Endothelial cell of umbilical vein (primary cell): ENCODE data around the gene SELENOV. TPM values are rescaled to one million over a fixed set of nuclear protein-coding genes. Genes with fewer than 3 reads are reported as not detected.

Source experiments
- BruUV-seq: library from RNA; stranded (reverse); fragments of 400-500 nt; replicated peaks from 2 replicates; lab custom pipeline; 2021; lab: Mats Ljungman, UMichigan
- CTCF ChIA-PET: fragments of 300-600, 350-600 bp; sonication (Branson Sonifier 250); formaldehyde crosslinking; loops from one replicate; lab custom pipeline; 2021; ENCODE audit warnings: antibody characterized with exemption, inconsistent platforms; lab: Charles Lee
- POLR2A ChIA-PET: fragments of 300-600, 350-600 bp; sonication (Branson Sonifier 250); formaldehyde crosslinking; loops from one replicate; lab custom pipeline; 2021; ENCODE audit warnings: antibody characterized with exemption, inconsistent platforms; lab: Charles Lee
- DNase-seq: peaks from one replicate; pipeline ENCODE4 v3.0.0-alpha.2; 2011; ENCODE audit warnings: low read depth, low spot score
- FAIRE-seq: peaks from 2 replicates; lab custom pipeline; 2011; peaks lifted over from hg19 to GRCh38; lab: Jason Lieb, UNC
- H2AFZ ChIP-seq: 2 replicates; pipeline ENCODE4 v1.6.0; 2012; ENCODE audit warnings: low read depth, low read length, control low read depth, inconsistent platforms
- H3K27ac ChIP-seq: 2 replicates; pipeline ENCODE4 v1.5.1; 2011; ENCODE audit warnings: low read depth, mild to moderate bottlenecking, control low read depth, low read length, moderate library complexity; ENCODE audit not compliant: insufficient read depth
- H3K27me3 ChIP-seq, 2 experiments: 2 replicates each; pipeline versions ENCODE4 v1.6.0 to v1.6.1; 2011; ENCODE audit warnings: low read length in 2 of 2, mixed read lengths in 1 of 2; ENCODE audit not compliant: control insufficient read depth in 2 of 2, insufficient read depth in 2 of 2
- H3K36me3 ChIP-seq, 2 experiments: 2 replicates in 1 of 2; 3 replicates in 1 of 2; pipeline ENCODE4 v1.5.1; 2011; ENCODE audit warnings: low read length in 2 of 2, mild to moderate bottlenecking in 1 of 2, moderate library complexity in 1 of 2; ENCODE audit not compliant: control insufficient read depth in 2 of 2, insufficient read depth in 2 of 2; ENCODE audit errors: extremely low read depth in 1 of 2
- H3K4me1 ChIP-seq: 3 replicates; pipeline ENCODE4 v1.5.1; 2011; ENCODE audit warnings: mild to moderate bottlenecking, low read length; ENCODE audit not compliant: control insufficient read depth, insufficient read depth; ENCODE audit errors: extremely low read depth
- H3K4me2 ChIP-seq: 2 replicates; pipeline ENCODE4 v1.6.1; 2011; ENCODE audit warnings: low read length, control low read depth, mixed read lengths; ENCODE audit not compliant: insufficient read depth
- H3K4me3 ChIP-seq, 3 experiments: fragments of 200-600 bp in 1 of 3; sonication (generic), shearing (Covaris generic) in 1 of 3; replicated peaks in 1 of 3; 2 replicates each; pipeline ENCODE4 v1.5.1; 2011 to 2016; ENCODE audit warnings: control low read depth in 3 of 3, low read length in 3 of 3, mild to moderate bottlenecking in 2 of 3, inconsistent platforms in 1 of 3, low read depth in 1 of 3, moderate library complexity in 1 of 3; ENCODE audit not compliant: insufficient read depth in 1 of 3
- H3K79me2 ChIP-seq: 2 replicates; pipeline ENCODE4 v1.6.0; 2012; ENCODE audit warnings: low read length, inconsistent platforms; ENCODE audit not compliant: control insufficient read depth, insufficient read depth
- H3K9ac ChIP-seq: replicated peaks from 2 replicates; pipeline ENCODE3; 2011; ENCODE audit warnings: low read length, control low read depth; ENCODE audit not compliant: insufficient read depth; ENCODE audit errors: extremely low read depth
- H3K9me1 ChIP-seq: replicated peaks from 3 replicates; pipeline ENCODE4 v1.6.0; 2011; ENCODE audit warnings: mild to moderate bottlenecking, low read length; ENCODE audit not compliant: control insufficient read depth, insufficient read depth; ENCODE audit errors: extremely low read depth
- H3K9me3 ChIP-seq: replicated peaks from 2 replicates; pipeline ENCODE4 v1.5.1; 2012; ENCODE audit warnings: low read length, inconsistent platforms; ENCODE audit not compliant: control insufficient read depth, insufficient read depth
- H4K20me1 ChIP-seq: replicated peaks from 2 replicates; pipeline ENCODE3; 2011; ENCODE audit warnings: mild to moderate bottlenecking, low read length; ENCODE audit not compliant: control insufficient read depth, insufficient read depth; ENCODE audit errors: extremely low read depth
- EZH2 ChIP-seq: IDR thresholded peaks from 2 replicates; pipeline ENCODE4 v1.6.1; 2012; ENCODE audit warnings: borderline replicate concordance, low read depth, mild to moderate bottlenecking, moderate library complexity, low read length, inconsistent platforms; ENCODE audit not compliant: severe bottlenecking
- FOS ChIP-seq: IDR thresholded peaks from 2 replicates; pipeline ENCODE4 v1.6.1; 2011; ENCODE audit warnings: mild to moderate bottlenecking, low read length, moderate library complexity, borderline replicate concordance; ENCODE audit not compliant: insufficient read depth
- GATA2 ChIP-seq: IDR thresholded peaks from 2 replicates; pipeline ENCODE4 v1.7.0; 2011; ENCODE audit warnings: low read depth, mild to moderate bottlenecking, moderate library complexity, mixed read lengths, low read length; ENCODE audit not compliant: insufficient read length, insufficient read depth
- JUN ChIP-seq: IDR thresholded peaks from 2 replicates; pipeline ENCODE4 v1.6.1; 2011; ENCODE audit warnings: borderline replicate concordance, low read depth; ENCODE audit not compliant: insufficient read length, insufficient read depth
- MYC ChIP-seq: IDR thresholded peaks from one replicate; pipeline ENCODE4 v1.6.1; 2011; ENCODE audit warnings: mild to moderate bottlenecking, low read depth, low read length
- POLR2A ChIP-seq: IDR thresholded peaks from 2 replicates; pipeline ENCODE4 v1.6.1; 2012; ENCODE audit warnings: low read depth, mild to moderate bottlenecking, control low read depth, low read length
- POLR2AphosphoS5 ChIP-seq: IDR thresholded peaks from 2 replicates; pipeline ENCODE4 v1.6.1; 2012; ENCODE audit warnings: low read depth, mild to moderate bottlenecking, control low read depth, low read length, moderate library complexity; ENCODE audit not compliant: insufficient read depth
- dilution Hi-C: fragments of 300-500 bp; cut with MboI; formaldehyde crosslinking; loops from one replicate; pipeline ENCODE4 v1.15.0; 2019; ENCODE audit warnings: low sequenced_read_pairs; ENCODE audit not compliant: extremely low pct_ligation_motif_present
- intact Hi-C: fragments of 100-400 bp; cut with micrococcal nuclease; formaldehyde crosslinking; loops from one replicate; pipeline ENCODE4 v1.10.0; 2022
- polyA plus RNA-seq, 4 experiments: library from polyadenylated mRNA; depleted of rRNA in 3 of 4; stranded (reverse) in 3 of 4; unstranded in 1 of 4; fragments of >200 nt; gene quantifications; 2 replicates each; pipeline versions ENCODE4 v1.2.1 to v1.2.3, GENCODE V29; 2011 to 2012; ENCODE audit warnings: missing spikeins in 1 of 4
- total RNA-seq: library from RNA; stranded (reverse); gene quantifications from 2 replicates; pipeline ENCODE4 v1.2.3, GENCODE V29; 2021
- TF ChIP-seq, protein P1 (sequence below): IDR thresholded peaks from 2 replicates; pipeline ENCODE4 v1.6.1; 2011; ENCODE audit not compliant: insufficient read depth, insufficient read length
- TF ChIP-seq, protein P2 (sequence below), 2 donors: IDR thresholded peaks; 1 replicate in 1 of 2; 2 replicates in 1 of 2; pipeline ENCODE4 v1.5.1; 2011; ENCODE audit warnings: low read length in 2 of 2, mild to moderate bottlenecking in 2 of 2, moderate library complexity in 2 of 2, control low read depth in 1 of 2, inconsistent platforms in 1 of 2, low read depth in 1 of 2; ENCODE audit not compliant: insufficient read depth in 1 of 2; ENCODE audit errors: extremely low read depth in 1 of 2

Gene SELENOV
- total and polyA plus RNA-seq, 2 donors (not counting 3 experiments of a cell fraction or from before 2014, with no cell fraction given): not detected

DNA sequence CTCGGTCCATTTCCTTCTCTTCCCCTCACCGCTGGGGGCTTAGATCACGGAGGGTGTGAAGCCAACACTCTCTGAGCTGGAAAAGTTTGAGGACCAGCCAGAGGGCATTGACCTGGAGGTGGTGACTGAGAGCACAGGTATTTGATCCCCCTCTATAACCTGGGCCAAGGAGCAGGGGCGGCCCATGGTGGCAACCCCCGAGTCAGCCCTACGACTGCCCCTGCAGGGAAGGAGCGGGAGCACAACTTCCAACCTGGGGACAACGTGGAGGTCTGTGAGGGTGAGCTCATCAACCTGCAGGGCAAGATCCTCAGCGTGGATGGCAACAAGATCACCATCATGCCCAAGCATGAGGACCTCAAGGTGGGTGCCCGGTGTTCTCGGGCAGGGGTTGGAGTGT, 45.9 kb upstream of the SELENOV start:
- H3K4me3 ChIP-seq: no peak overlapping the region
- no peak overlapping the region for H3K9ac ChIP-seq
- no peaks in the 10 kb centered on the region for H3K9me1 ChIP-seq
- no peak overlapping the region for H3K4me2 ChIP-seq
- no peaks in the 10 kb centered on the region for H4K20me1 ChIP-seq
- H3K9me3 ChIP-seq: no peaks in the 10 kb centered on the region
- FAIRE-seq: no peak
- dilution Hi-C loops: no loop called here
- H2AFZ ChIP-seq: no peak overlapping the region
- TF ChIP-seq MYC (no peak), POLR2A (no peak), EZH2 (no peak), GATA2 (no peak)
- TF ChIP-seq, protein P1, sequence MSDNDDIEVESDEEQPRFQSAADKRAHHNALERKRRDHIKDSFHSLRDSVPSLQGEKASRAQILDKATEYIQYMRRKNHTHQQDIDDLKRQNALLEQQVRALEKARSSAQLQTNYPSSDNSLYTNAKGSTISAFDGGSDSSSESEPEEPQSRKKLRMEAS: no peak
- TF ChIP-seq, protein P2, sequence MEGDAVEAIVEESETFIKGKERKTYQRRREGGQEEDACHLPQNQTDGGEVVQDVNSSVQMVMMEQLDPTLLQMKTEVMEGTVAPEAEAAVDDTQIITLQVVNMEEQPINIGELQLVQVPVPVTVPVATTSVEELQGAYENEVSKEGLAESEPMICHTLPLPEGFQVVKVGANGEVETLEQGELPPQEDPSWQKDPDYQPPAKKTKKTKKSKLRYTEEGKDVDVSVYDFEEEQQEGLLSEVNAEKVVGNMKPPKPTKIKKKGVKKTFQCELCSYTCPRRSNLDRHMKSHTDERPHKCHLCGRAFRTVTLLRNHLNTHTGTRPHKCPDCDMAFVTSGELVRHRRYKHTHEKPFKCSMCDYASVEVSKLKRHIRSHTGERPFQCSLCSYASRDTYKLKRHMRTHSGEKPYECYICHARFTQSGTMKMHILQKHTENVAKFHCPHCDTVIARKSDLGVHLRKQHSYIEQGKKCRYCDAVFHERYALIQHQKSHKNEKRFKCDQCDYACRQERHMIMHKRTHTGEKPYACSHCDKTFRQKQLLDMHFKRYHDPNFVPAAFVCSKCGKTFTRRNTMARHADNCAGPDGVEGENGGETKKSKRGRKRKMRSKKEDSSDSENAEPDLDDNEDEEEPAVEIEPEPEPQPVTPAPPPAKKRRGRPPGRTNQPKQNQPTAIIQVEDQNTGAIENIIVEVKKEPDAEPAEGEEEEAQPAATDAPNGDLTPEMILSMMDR (IDR thresholded peaks at IDR 0.05; ENCODE audit: extremely low read depth in 1 of 2, insufficient read depth in 1 of 2, low read depth in 1 of 2, low read length in 2 of 2): no peak
- H3K27ac ChIP-seq: no peak overlapping the region
- no peak for DNase-seq
- intact Hi-C loops: no loop called here
- H3K79me2 ChIP-seq: no peaks in the 10 kb centered on the region
- ChIA-PET CTCF (interaction anchor here (1.5 kb wide), 1 partner anchor 78 kb away, joined by 3 read pairs; the partner anchor contains the start of genes MED29 and PAF1), POLR2A (no interaction called here)
- no peaks in the 10 kb centered on the region for H3K27me3 ChIP-seq
- no peaks in the 10 kb centered on the region for H3K4me1 ChIP-seq
- H3K36me3 ChIP-seq: peaks cover 17 to 81% of the 10 kb centered on the region in 2 experiments
- BruUV-seq: no TSS peak

- TF ChIP-seq, protein P1: no peak
- TF ChIP-seq JUN: no peak
- no peak for TF ChIP-seq POLR2A
- TF ChIP-seq MYC: no peak
- TF ChIP-seq EZH2: no peak
- no peak for TF ChIP-seq GATA2
- TF ChIP-seq FOS: no peak
- TF ChIP-seq POLR2AphosphoS5: no peak
- TF ChIP-seq, protein P2 (IDR thresholded peaks at IDR 0.05; ENCODE audit: extremely low read depth in 1 of 2, insufficient read depth in 1 of 2, low read depth in 1 of 2, low read length in 2 of 2): no peak
- peaks cover 18 to 84% of the 10 kb centered on the region in 2 experiments for H3K36me3 ChIP-seq
- H3K9me1 ChIP-seq: no peaks in the 10 kb centered on the region
Observed at GRCh38 chr19:39469567-39469966, 45.4 kb upstream of the SELENOV start.

More at GRCh38 chr19:39469567-39469966, 45.4 kb upstream of the SELENOV start:
- no peak overlapping the region for H3K27ac ChIP-seq
- no peak overlapping the region for H3K9ac ChIP-seq
- dilution Hi-C loops (no loop called here), intact Hi-C loops (no loop called here)
- H3K9me3 ChIP-seq: no peaks in the 10 kb centered on the region
- no peaks in the 10 kb centered on the region for H3K4me1 ChIP-seq
- CTCF ChIA-PET: no interaction called here
- no peaks in the 10 kb centered on the region for H3K27me3 ChIP-seq
- BruUV-seq: no TSS peak
- H3K79me2 ChIP-seq: no peaks in the 10 kb centered on the region
- no peak overlapping the region for H3K4me2 ChIP-seq
- POLR2A ChIA-PET: no interaction called here
- DNase-seq (no peak), FAIRE-seq (no peak)
- H4K20me1 ChIP-seq: no peaks in the 10 kb centered on the region
- no peak overlapping the region for H3K4me3 ChIP-seq
- H2AFZ ChIP-seq: no peak overlapping the region
